ENCODE data around the gene DPY19L2. TPM values are rescaled to one million over a fixed set of nuclear protein-coding genes. Genes with fewer than 3 reads are reported as not detected.
"Not testable (repeated sequence)": the region's sequence is repeated elsewhere in the genome, so short reads cannot be mapped to it uniquely, and the experiment has no call there.

The DPY19L2 gene
- total and polyA plus RNA-seq, 2 of the 4 experiments (the other 2 are of a cell fraction): 0.90 to 1.6 TPM

GRCh38 chr12:63551397-63551796 lies 116.9 kb downstream of the DPY19L2 start:
- H4K91ac ChIP-seq (ENCODE audit: insufficient read depth, low read depth, low read length); H3K9me3 ChIP-seq (ENCODE audit: control insufficient read depth, insufficient read depth, low read length); H2BK20ac ChIP-seq (ENCODE audit: low read depth, low read length); H4K8ac ChIP-seq (ENCODE audit: low read depth in 2 of 2, low read length in 2 of 2); H3K18ac ChIP-seq (ENCODE audit: low read depth, low read length); dilution Hi-C loops (cut with HindIII; ENCODE audit: low sequenced_read_pairs, unreplicated experiment); DNase-seq; H2BK120ac ChIP-seq (ENCODE audit: low read depth, low read length); intact Hi-C loops (cut with micrococcal nuclease); ATAC-seq (ENCODE audit: low read depth); in situ Hi-C loops (cut with MboI; ENCODE audit: low sequenced_read_pairs); H2BK15ac ChIP-seq (ENCODE audit: low read depth, low read length); H3K56ac ChIP-seq (ENCODE audit: extremely low read depth, insufficient read depth, low read length); H3K27ac ChIP-seq (ENCODE audit: insufficient read depth, low read length); H2BK5ac ChIP-seq (ENCODE audit: low read depth, low read length, poor library complexity, severe bottlenecking); H3K4ac ChIP-seq (ENCODE audit: low read depth, low read length); H4K5ac ChIP-seq (ENCODE audit: low read depth, low read length); H2AK5ac ChIP-seq (ENCODE audit: low read depth, low read length); H4K20me1 ChIP-seq (ENCODE audit: insufficient read depth, low read length); H3K23ac ChIP-seq (ENCODE audit: low read depth, low read length); H3K79me1 ChIP-seq (ENCODE audit: low read depth in 1 of 2, low read length in 2 of 2); H2AK9ac ChIP-seq (replicated peaks; ENCODE audit: low read depth, low read length, poor library complexity); H3K36me3 ChIP-seq (ENCODE audit: control insufficient read depth, insufficient read depth, low read length); H3K9me1 ChIP-seq (ENCODE audit: insufficient read depth, low read length); H3K27me3 ChIP-seq (ENCODE audit: control insufficient read depth, insufficient read depth, low read length); H3K4me3 ChIP-seq (ENCODE audit: insufficient read depth, low read depth, low read length); H2AFZ ChIP-seq (replicated peaks; ENCODE audit: low read length, poor library complexity); H3K9ac ChIP-seq (ENCODE audit: low read depth, low read length); POLR2A ChIA-PET (ENCODE audit: unreplicated experiment); BruUV-seq (replicated peaks); CTCF ChIA-PET; H3K4me1 ChIP-seq (ENCODE audit: control insufficient read depth, insufficient read depth, low read length); H3K14ac ChIP-seq (replicated peaks; ENCODE audit: low read depth, low read length); H3K4me2 ChIP-seq (ENCODE audit: low read depth, low read length): not testable (repeated sequence)
- WGBS, 2 experiments (ENCODE audit: extremely low coverage in 2 of 2, insufficient read length in 1 of 2): 60% methylated on average over 1 of the region's 13 CpGs; no CpG with 5 or more reads in 1 of the 2 experiments

- H3K9ac ChIP-seq (ENCODE audit: low read depth, low read length); H2AK9ac ChIP-seq (replicated peaks; ENCODE audit: low read depth, low read length, poor library complexity); intact Hi-C loops (cut with micrococcal nuclease): not testable (repeated sequence)
Measured at GRCh38 chr12:63549034-63549433, 119.3 kb downstream of the DPY19L2 start.

More at GRCh38 chr12:63549034-63549433, 119.3 kb downstream of the DPY19L2 start:
- H3K23ac ChIP-seq (ENCODE audit: low read depth, low read length); H2BK120ac ChIP-seq (ENCODE audit: low read depth, low read length); dilution Hi-C loops (cut with HindIII; ENCODE audit: low sequenced_read_pairs, unreplicated experiment); H3K27ac ChIP-seq (ENCODE audit: insufficient read depth, low read length); H3K36me3 ChIP-seq (ENCODE audit: control insufficient read depth, insufficient read depth, low read length); H3K27me3 ChIP-seq (ENCODE audit: control insufficient read depth, insufficient read depth, low read length); POLR2A ChIA-PET (ENCODE audit: unreplicated experiment); H4K20me1 ChIP-seq (ENCODE audit: insufficient read depth, low read length); H2BK5ac ChIP-seq (ENCODE audit: low read depth, low read length, poor library complexity, severe bottlenecking); in situ Hi-C loops (cut with MboI; ENCODE audit: low sequenced_read_pairs); H3K4me2 ChIP-seq (ENCODE audit: low read depth, low read length); H2AFZ ChIP-seq (replicated peaks; ENCODE audit: low read length, poor library complexity); BruUV-seq (replicated peaks); ATAC-seq (ENCODE audit: low read depth); H3K56ac ChIP-seq (ENCODE audit: extremely low read depth, insufficient read depth, low read length); H4K91ac ChIP-seq (ENCODE audit: insufficient read depth, low read depth, low read length); H3K79me1 ChIP-seq (ENCODE audit: low read depth in 1 of 2, low read length in 2 of 2); H3K18ac ChIP-seq (ENCODE audit: low read depth, low read length); H3K14ac ChIP-seq (replicated peaks; ENCODE audit: low read depth, low read length); DNase-seq; H2BK15ac ChIP-seq (ENCODE audit: low read depth, low read length); H3K4me3 ChIP-seq (ENCODE audit: insufficient read depth, low read depth, low read length); H3K9me1 ChIP-seq (ENCODE audit: insufficient read depth, low read length); H4K5ac ChIP-seq (ENCODE audit: low read depth, low read length); CTCF ChIA-PET; H2BK20ac ChIP-seq (ENCODE audit: low read depth, low read length); H3K9me3 ChIP-seq (ENCODE audit: control insufficient read depth, insufficient read depth, low read length); H3K4ac ChIP-seq (ENCODE audit: low read depth, low read length); H2AK5ac ChIP-seq (ENCODE audit: low read depth, low read length); H4K8ac ChIP-seq (ENCODE audit: low read depth in 2 of 2, low read length in 2 of 2); H3K4me1 ChIP-seq (ENCODE audit: control insufficient read depth, insufficient read depth, low read length): not testable (repeated sequence)
- no CpG with 5 or more reads among the region's 2 CpGs for WGBS, 2 experiments (ENCODE audit: extremely low coverage in 2 of 2, insufficient read length in 1 of 2)
